PC-9 (cell line): ENCODE data around the gene AUTS2.

Source experiments
- CTCF ChIP-seq: fragments of 200-600 bp; sonication (generic); conservative IDR thresholded peaks from 2 replicates; pipeline ENCODE4 v1.6.1; 2017; ENCODE audit warnings: mixed run types, antibody characterized with exemption, mild to moderate bottlenecking, moderate library complexity
- EZH2 ChIP-seq: fragments of 200-600 bp; sonication (generic); IDR thresholded peaks from 2 replicates; pipeline ENCODE4 v1.8.0; 2017; ENCODE audit warnings: antibody characterized with exemption, low read depth

GRCh38 chr7:70736715-70737460 is 1138.6 kb downstream of the AUTS2 start:
- no peak for TF ChIP-seq CTCF
- no peak for TF ChIP-seq EZH2
